ENCODE measurements around the gene PRKAA2. TPM values are rescaled to one million over a fixed set of nuclear protein-coding genes. Genes with fewer than 3 reads are reported as not detected.

PRKAA2 gene
- total RNA-seq, 2 experiments from 2014 or later, result not detected

DNA sequence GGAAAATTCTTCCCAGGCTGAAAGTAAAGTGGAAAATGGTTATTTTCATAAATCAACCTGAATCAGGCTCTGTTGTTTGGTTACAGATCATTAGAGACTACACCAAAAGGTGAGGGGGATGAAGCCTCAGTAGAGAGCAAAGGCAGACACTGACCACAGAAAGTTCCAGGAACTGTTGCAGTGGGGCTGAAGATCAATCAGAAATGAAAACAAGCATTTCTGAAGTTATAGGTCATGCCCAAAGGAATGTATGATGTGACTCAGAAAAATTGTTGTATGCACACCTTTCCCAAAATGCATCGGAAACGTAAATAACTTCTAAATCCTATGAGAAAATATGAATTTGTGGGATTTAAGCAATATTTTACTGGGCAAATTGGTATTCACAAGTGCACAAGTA is 110.8 kb downstream of the PRKAA2 start:
- no peak for DNase-seq
- Mint-ChIP-seq H3K27ac (no peak overlapping the region), H3K4me1 (ENCODE audit: low read depth) (peaks cover 2% of the 10 kb centered on the region), H3K36me3 (ENCODE audit: low read depth) (no peaks in the 10 kb centered on the region), H3K9me3 (no peaks in the 10 kb centered on the region), H3K4me3 (no peak overlapping the region), H3K27me3 (ENCODE audit: low read depth) (peaks cover 17% of the 10 kb centered on the region)
- CTCF ChIA-PET, result no interaction called here
- intact Hi-C loops (cut with micrococcal nuclease), result loop anchor here (5.0 to 10.0 kb wide), 2 partner anchors 49 to 66 kb away; no protein-coding TSS in a partner anchor

DNA sequence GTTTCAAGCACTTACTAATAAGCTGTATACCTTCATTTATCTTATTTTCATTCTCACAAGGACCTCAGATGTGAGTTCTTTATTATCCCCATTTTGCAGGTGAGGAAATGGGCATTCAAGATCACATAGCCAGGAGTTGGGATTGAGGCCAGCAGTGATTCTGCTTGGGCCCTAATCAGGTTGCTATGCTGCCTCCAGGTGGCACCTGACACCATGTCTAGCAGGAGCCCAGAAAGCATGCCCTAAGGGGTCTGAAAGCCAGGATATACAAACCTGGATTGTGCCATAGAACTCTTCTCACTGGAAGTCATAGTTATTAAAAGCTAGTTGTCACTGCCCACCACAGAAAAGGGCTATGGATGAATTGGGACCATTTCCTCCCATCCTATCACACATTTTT is 113.0 kb downstream of the PRKAA2 start:
- CTCF ChIA-PET, result no interaction called here
- no peaks in the 10 kb centered on the region for H3K9me3 Mint-ChIP-seq
- peaks cover 11% of the 10 kb centered on the region for H3K27me3 Mint-ChIP-seq (ENCODE audit: low read depth)
- H3K4me3 Mint-ChIP-seq, result no peak overlapping the region
- H3K4me1 Mint-ChIP-seq (ENCODE audit: low read depth), result peaks cover 2% of the 10 kb centered on the region
- no peak overlapping the region for H3K27ac Mint-ChIP-seq
- intact Hi-C loops (cut with micrococcal nuclease), result loop anchor here (5.0 to 10.0 kb wide), 2 partner anchors 47 to 64 kb away; no protein-coding TSS in a partner anchor
- no peak for DNase-seq
- no peaks in the 10 kb centered on the region for H3K36me3 Mint-ChIP-seq (ENCODE audit: low read depth)

DNA sequence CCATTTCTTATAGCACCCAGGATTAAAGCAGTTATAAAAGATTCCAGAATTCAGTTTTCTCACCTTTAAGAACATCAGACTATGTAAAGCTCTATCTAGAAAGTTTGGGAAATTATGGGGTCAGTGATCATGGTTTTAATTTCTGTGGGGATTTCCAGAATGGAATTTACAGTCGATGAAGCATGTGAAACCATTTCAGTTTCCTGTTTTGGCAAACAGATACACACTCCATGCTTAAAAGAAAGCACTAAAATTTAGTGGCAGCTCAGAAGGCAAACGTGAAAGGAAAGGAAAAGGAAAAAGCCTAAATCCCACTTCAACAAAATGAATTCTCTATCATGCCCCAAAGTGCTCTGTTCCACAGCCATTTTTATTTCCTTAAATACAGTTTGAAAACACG is 113.7 kb downstream of the PRKAA2 start:
- Mint-ChIP-seq H3K4me1 (ENCODE audit: low read depth) (peaks cover 2% of the 10 kb centered on the region), H3K27ac (no peak overlapping the region), H3K27me3 (ENCODE audit: low read depth) (peaks cover 11% of the 10 kb centered on the region), H3K36me3 (ENCODE audit: low read depth) (no peaks in the 10 kb centered on the region), H3K9me3 (no peaks in the 10 kb centered on the region), H3K4me3 (no peak overlapping the region)
- CTCF ChIA-PET, result no interaction called here
- intact Hi-C loops (cut with micrococcal nuclease), result loop anchor here (5.0 to 10.0 kb wide), 2 partner anchors 46 to 64 kb away; no protein-coding TSS in a partner anchor
- DNase-seq, result no peak

Other genes with a start within 250 kb of the PRKAA2 start
- not detected for gene PLPP3, start 65.8 kb upstream of the PRKAA2 start, total RNA-seq
- not detected for gene FYB2, start 174.1 kb downstream of the PRKAA2 start, total RNA-seq
- gene C8A, start 209.5 kb downstream of the PRKAA2 start, total RNA-seq, result not detected